ENCODE data around the gene EPB41L2.
"Not testable (repeated sequence)": the region's sequence is repeated elsewhere in the genome, so short reads cannot be mapped to it uniquely, and the experiment has no call there.

The EPB41L2 gene

GRCh38 chr6:130945401-130945919 is 117.6 kb downstream of the EPB41L2 start:
- no peak for DNase-seq (ENCODE audit: low spot score)

- no peak for DNase-seq (ENCODE audit: low spot score)
Measured at GRCh38 chr6:130944486-130944885, 118.6 kb downstream of the EPB41L2 start.

DNA sequence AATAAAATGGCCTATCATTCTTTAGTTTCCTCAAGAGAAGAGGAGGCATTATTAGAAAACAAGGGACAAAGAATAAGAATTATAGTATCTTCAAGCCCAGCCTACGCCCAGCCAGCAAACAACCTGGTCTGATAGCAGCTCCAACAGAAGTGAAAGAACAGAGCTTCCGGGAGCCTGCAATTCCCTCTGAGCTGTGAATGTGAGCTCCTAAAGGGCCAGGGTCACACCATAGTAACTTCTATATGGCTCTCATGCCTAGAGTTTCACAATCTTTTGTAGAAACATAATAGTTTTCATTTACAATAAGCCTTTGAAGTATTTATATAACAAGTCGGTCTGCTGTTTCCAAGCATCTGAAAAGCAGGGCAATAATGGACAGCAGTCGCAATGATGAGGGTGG is 119.3 kb downstream of the EPB41L2 start:
- DNase-seq (ENCODE audit: low spot score) = no peak

DNA sequence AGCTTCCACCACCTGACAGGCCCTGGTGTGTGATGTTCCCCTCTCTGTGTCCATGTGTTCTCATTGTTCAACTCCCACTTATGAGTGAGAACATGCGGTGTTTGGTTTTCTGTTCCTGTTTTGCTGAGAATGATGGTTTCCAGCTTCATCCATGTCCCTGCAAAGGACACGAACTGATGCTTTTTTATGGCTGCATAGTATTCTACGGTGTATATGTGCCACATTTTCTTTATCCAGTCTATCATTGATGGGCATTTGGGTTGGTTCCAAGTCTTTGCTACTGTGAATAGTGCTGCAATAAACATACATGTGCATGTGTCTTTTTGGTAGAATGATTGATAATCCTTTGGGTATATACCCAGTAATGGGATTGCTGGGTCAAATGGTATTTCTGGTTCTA is 120.3 kb downstream of the EPB41L2 start:
- DNase-seq (ENCODE audit: low spot score) = not testable (repeated sequence)

- no peak for DNase-seq (ENCODE audit: low spot score)
Measured at GRCh38 chr6:130937942-130938604, 125.0 kb downstream of the EPB41L2 start.

DNA sequence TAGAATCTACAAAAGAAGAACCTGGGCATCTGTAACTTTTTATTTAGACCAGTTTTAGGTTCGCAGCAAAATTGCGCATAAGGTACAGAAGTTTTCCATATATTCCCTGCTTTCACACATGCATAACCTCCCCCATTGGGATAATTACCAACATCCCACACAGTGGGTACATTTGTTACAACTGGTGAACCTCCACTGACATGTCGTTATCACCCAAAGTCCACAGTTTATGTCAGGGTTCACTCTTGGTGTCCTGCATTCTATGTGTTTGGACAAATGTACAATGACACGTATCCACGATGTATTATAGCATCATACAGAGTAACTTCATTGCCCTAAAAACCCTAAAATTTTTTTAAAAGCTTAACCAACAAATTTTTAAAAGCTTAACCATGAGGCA is 126.1 kb downstream of the EPB41L2 start:
- no peak for DNase-seq (ENCODE audit: low spot score)

DNA sequence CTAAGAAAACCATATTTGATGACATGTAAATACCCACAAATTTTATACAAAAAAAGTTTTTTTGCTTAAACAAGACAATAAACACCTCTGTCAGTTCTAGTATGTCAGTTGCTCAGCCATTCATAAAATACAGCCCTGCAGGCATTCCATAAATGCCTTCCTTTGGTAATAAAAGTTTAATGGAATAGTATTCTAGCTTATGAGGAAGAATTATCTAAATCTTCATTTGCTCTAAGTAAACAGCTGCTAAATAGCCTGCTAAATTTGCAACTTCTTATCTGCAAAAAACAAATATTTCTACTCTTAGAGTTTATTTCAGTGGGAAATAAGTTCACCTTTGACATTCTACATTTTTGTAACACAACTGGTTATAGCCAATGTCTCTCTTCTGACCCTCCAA is 127.1 kb downstream of the EPB41L2 start:
- DNase-seq (ENCODE audit: low spot score) = no peak

DNA sequence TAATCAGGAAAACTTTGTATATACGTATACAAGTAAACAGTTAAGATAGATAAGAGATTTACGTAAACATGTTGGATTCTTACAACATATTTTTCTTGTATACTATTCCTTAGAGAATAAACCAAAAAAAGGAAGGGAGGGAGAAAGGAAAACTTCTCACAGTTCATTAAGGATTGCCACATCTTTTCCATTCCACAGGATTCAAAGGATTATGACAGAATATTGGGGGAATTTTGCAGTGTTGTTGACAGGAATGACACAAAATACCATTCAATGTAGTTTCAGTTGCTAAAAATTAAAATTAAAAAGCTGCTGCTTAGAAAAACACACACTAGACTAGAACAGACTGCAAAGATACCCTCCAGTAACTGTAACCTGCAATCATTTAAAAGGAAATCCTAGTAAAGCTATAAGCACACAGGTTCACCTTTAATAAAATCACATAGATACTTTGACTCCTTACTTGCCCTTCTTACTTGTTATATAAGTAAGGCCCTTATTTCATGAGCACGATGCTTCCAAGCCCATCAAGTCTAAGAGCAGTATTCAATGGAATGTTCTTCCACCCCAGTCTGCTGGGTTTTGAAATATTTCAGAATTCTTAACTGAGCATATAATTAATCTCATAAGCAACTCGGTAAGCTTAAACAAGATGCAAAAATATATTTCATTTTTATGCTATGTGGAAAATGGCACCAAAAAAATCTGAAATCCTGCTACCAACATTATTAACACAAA is 128.0 kb downstream of the EPB41L2 start:
- DNase-seq (ENCODE audit: low spot score) = no peak

GRCh38 chr6:130933712-130934200 is 129.3 kb downstream of the EPB41L2 start:
- no peak for DNase-seq (ENCODE audit: low spot score)

DNA sequence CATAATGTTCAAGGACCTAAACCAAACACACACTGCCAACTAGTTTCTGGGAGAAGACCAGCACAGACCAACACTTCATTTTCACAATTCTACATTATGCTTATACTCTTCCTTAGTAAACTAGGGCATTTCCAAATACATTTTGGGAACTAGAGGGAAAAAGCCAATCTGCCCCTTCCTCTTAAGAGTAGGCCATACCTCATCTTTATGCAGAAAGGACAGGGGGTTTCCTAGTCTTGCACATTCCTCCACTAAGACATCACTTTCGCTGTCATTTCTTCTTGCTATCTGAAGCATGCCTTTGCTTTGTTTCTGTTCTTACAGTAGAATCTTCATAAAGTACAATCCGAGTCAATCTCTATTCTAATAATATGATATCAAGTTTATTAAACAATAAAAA is 130.1 kb downstream of the EPB41L2 start:
- DNase-seq (ENCODE audit: low spot score) = no peak

GRCh38 chr6:130932438-130932837 is 130.6 kb downstream of the EPB41L2 start:
- DNase-seq (ENCODE audit: low spot score) = no peak

- no peak for DNase-seq (ENCODE audit: low spot score)
Measured at GRCh38 chr6:130931683-130932082, 131.4 kb downstream of the EPB41L2 start.

DNA sequence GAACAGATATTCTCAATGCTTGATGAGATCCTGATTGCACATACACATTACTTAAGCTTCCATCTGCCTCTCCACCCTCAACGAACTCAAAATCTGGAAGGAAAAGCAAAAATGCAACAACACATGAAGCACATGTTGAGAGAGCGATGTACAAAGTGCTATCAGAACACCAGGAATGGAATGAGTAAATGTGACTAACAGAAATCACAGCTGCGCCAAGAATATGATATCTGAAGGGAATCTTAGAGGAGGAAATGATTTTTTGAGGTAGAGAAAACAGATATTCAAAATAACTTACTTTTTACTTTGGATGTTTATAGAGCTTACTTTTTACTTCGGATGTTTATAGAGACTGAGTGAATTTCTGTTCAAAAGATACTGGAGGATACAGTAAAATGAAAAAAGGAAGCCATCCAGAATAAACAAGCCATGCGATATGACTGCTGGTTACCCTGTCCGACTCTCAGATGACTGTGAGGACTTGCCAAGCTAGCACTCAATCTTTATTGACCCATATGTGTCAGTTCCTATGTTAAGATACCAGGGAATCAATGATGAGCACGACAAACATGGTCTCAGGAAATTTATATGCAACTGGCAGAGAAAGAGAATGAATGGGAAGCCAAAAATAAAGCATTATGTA is 133.9 kb downstream of the EPB41L2 start:
- no peak for DNase-seq (ENCODE audit: low spot score)

GRCh38 chr6:130928158-130928912 is 134.7 kb downstream of the EPB41L2 start:
- no peak for DNase-seq (ENCODE audit: low spot score)

DNA sequence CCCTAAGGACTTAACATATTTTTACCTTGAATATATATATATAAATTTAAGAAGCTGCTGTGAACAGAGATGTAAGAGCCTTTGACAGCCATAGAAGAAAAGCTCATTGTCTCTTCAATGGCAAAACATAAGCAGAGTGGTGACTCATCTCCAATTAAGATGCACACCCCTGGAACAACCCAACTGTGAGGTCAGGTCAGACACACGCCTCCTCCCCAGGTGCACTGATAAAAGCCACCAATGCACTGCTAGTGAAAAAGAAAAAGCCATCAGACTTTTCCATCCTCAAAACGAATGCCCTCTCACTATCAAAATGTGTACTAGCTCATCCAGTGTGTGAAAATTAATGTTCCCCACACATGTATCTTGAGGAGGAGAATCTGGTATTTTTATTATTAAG is 135.7 kb downstream of the EPB41L2 start:
- DNase-seq (ENCODE audit: low spot score) = no peak

GRCh38 chr6:130923350-130923749 is 139.7 kb downstream of the EPB41L2 start:
- no peak for DNase-seq (ENCODE audit: low spot score)

- no peak for DNase-seq (ENCODE audit: low spot score)
Measured at GRCh38 chr6:130922922-130923321, 140.1 kb downstream of the EPB41L2 start.

DNA sequence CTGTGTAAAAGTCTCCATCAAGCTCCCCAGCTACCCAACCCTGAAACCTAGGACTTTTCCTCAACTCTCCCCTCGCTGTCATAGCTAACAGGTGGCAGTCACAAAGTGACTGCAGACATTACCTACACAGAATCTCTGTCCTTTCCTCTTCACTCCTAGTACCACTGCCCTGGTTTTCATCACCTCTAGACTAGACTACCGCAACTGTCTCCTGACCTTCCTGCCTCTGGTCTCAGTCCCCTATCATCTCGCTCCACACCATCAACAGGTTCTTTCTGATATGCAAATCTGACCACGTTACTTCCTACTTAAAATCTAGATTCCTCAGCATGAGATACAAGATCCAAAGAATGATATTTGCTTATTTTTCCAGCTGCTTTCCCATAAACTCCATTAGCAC is 142.1 kb downstream of the EPB41L2 start:
- no peak for DNase-seq (ENCODE audit: low spot score)

GRCh38 chr6:130918171-130918570 is 144.9 kb downstream of the EPB41L2 start:
- no peak for DNase-seq (ENCODE audit: low spot score)

GRCh38 chr6:130915606-130916005 is 147.4 kb downstream of the EPB41L2 start:
- not testable (repeated sequence) for DNase-seq (ENCODE audit: low spot score)

- DNase-seq (ENCODE audit: low spot score) = peak; percentile 34
Measured at GRCh38 chr6:130913120-130913519, 149.9 kb downstream of the EPB41L2 start.

GRCh38 chr6:130912434-130912833 is 150.6 kb downstream of the EPB41L2 start:
- DNase-seq (ENCODE audit: low spot score) = no peak
